Skeletal muscle tissue (tissue), 4 donors: ENCODE measurements around the gene PI16. TPM values are rescaled to one million over a fixed set of nuclear protein-coding genes. Genes with fewer than 3 reads are reported as not detected.
A peak's percentile ranks its signal among the peaks of the same experiment; 100 is the strongest.

Experiments used
- H3K27ac ChIP-seq: one replicate; pipeline ENCODE4 v1.7.0; 2013; ENCODE audit warnings: mild to moderate bottlenecking, low read depth, low read length, inconsistent platforms
- H3K27me3 ChIP-seq, 3 donors: one replicate each; pipeline ENCODE4 v1.7.0; 2013; ENCODE audit warnings: low read length in 3 of 3; ENCODE audit not compliant: control insufficient read depth in 3 of 3, insufficient read depth in 3 of 3
- H3K36me3 ChIP-seq, 3 donors: one replicate each; pipeline ENCODE4 v1.7.0; 2013; ENCODE audit warnings: low read length in 3 of 3; ENCODE audit not compliant: control insufficient read depth in 3 of 3, insufficient read depth in 3 of 3
- H3K4me1 ChIP-seq, 3 donors: one replicate each; pipeline ENCODE4 v1.7.0; 2013; ENCODE audit warnings: low read length in 3 of 3, mild to moderate bottlenecking in 3 of 3; ENCODE audit not compliant: control insufficient read depth in 3 of 3, insufficient read depth in 3 of 3
- H3K4me3 ChIP-seq, 3 donors: one replicate each; pipeline ENCODE4 v1.7.0; 2013; ENCODE audit warnings: low read length in 3 of 3
- H3K9ac ChIP-seq, 3 donors: one replicate each; pipeline ENCODE4 v1.7.0; 2013; ENCODE audit warnings: low read length in 3 of 3, mild to moderate bottlenecking in 3 of 3, moderate library complexity in 2 of 3, low read depth in 1 of 3
- H3K9me3 ChIP-seq, 3 donors: one replicate each; pipeline ENCODE4 v1.7.0; 2013; ENCODE audit warnings: low read length in 3 of 3; ENCODE audit not compliant: control insufficient read depth in 3 of 3
- total RNA-seq: library from RNA; depleted of rRNA; stranded (reverse); fragments of >200 nt; gene quantifications from one replicate; pipeline ENCODE4 v1.2.3, GENCODE V29; 2014
- donor health status: Osteomylitis.

The PI16 gene
- total RNA-seq, 1 donor from 2014 or later: 19.8 TPM

- no peak overlapping the region for H3K27ac ChIP-seq
- peaks cover 5 to 16% (median 9%) of the 10 kb centered on the region in 3 donors for H3K4me1 ChIP-seq
- no peaks in the 10 kb centered on the region for H3K9me3 ChIP-seq
Observed at GRCh38 chr6:36962874-36963273, 8.3 kb downstream of the PI16 start.

GRCh38 chr6:36963451-36964290 is 9.1 kb downstream of the PI16 start:
- Histone ChIP-seq H3K36me3 (peaks cover 9 to 17% (median 12%) of the 10 kb centered on the region in 3 donors), H3K4me1 (peaks cover 7 to 21% (median 9%) of the 10 kb centered on the region in 3 donors), H3K27ac (no peak overlapping the region), H3K9ac (no peak overlapping the region), H3K4me3 (no peak overlapping the region), H3K9me3 (no peaks in the 10 kb centered on the region), H3K27me3 (no peaks in the 10 kb centered on the region)

More at GRCh38 chr6:36962874-36963273, 8.3 kb downstream of the PI16 start:
- Histone ChIP-seq H3K9ac (no peak overlapping the region), H3K36me3 (peaks cover 2 to 9% (median 4%) of the 10 kb centered on the region in 3 donors), H3K4me3 (no peak overlapping the region), H3K27me3 (no peaks in the 10 kb centered on the region)

GRCh38 chr6:36964349-36964748 is 9.8 kb downstream of the PI16 start:
- no peaks in the 10 kb centered on the region for H3K27me3 ChIP-seq
- no peak overlapping the region for H3K9ac ChIP-seq
- H3K9me3 ChIP-seq: no peaks in the 10 kb centered on the region
- H3K4me1 ChIP-seq: peaks cover 7 to 24% (median 9%) of the 10 kb centered on the region in 3 donors
- no peak overlapping the region for H3K27ac ChIP-seq
- H3K36me3 ChIP-seq: peaks cover 16 to 23% (median 19%) of the 10 kb centered on the region in 3 donors
- H3K4me3 ChIP-seq: no peak overlapping the region

- no peak overlapping the region for H3K27ac ChIP-seq
Observed at GRCh38 chr6:36964908-36965307, 10.4 kb downstream of the PI16 start.

GRCh38 chr6:36967301-36967700 is 12.8 kb downstream of the PI16 start:
- H3K9me3 ChIP-seq: no peaks in the 10 kb centered on the region
- H3K36me3 ChIP-seq: peaks cover 45 to 53% (median 46%) of the 10 kb centered on the region in 3 donors
- no peak overlapping the region for H3K4me3 ChIP-seq
- H3K4me1 ChIP-seq: peaks cover 7 to 30% (median 9%) of the 10 kb centered on the region in 3 donors
- H3K27ac ChIP-seq: no peak overlapping the region
- H3K9ac ChIP-seq: peak overlapping the region in 2 of 3 donors; percentile 57 to 66
- H3K27me3 ChIP-seq: no peaks in the 10 kb centered on the region

More at GRCh38 chr6:36964908-36965307, 10.4 kb downstream of the PI16 start:
- Histone ChIP-seq H3K4me1 (peaks cover 7 to 28% (median 9%) of the 10 kb centered on the region in 3 donors), H3K36me3 (peaks cover 22 to 29% (median 25%) of the 10 kb centered on the region in 3 donors), H3K27me3 (no peaks in the 10 kb centered on the region), H3K9me3 (no peaks in the 10 kb centered on the region), H3K9ac (no peak overlapping the region), H3K4me3 (no peak overlapping the region)

- no peak overlapping the region for H3K27ac ChIP-seq
- H3K9ac ChIP-seq: peak overlapping the region in 2 of 3 donors; percentile 12 to 57
- H3K36me3 ChIP-seq: peaks cover 50 to 57% (median 51%) of the 10 kb centered on the region in 3 donors
- no peaks in the 10 kb centered on the region for H3K9me3 ChIP-seq
- no peaks in the 10 kb centered on the region for H3K27me3 ChIP-seq
- peaks cover 7 to 30% (median 9%) of the 10 kb centered on the region in 3 donors for H3K4me1 ChIP-seq
- no peak overlapping the region for H3K4me3 ChIP-seq
Observed at GRCh38 chr6:36967757-36968156, 13.2 kb downstream of the PI16 start.

- Histone ChIP-seq H3K9ac (peak overlapping the region in 1 of 3 donors; percentile 25), H3K9me3 (no peaks in the 10 kb centered on the region), H3K4me1 (peaks cover 7 to 29% (median 7%) of the 10 kb centered on the region in 3 donors), H3K27ac (no peak overlapping the region), H3K4me3 (no peak overlapping the region), H3K36me3 (peaks cover 56 to 63% (median 58%) of the 10 kb centered on the region in 3 donors), H3K27me3 (no peaks in the 10 kb centered on the region)
Observed at GRCh38 chr6:36968266-36968977, 13.9 kb downstream of the PI16 start.

GRCh38 chr6:36969240-36969691 is 14.7 kb downstream of the PI16 start:
- peaks cover 4 to 26% (median 9%) of the 10 kb centered on the region in 3 donors for H3K4me1 ChIP-seq
- H3K27me3 ChIP-seq: no peaks in the 10 kb centered on the region
- H3K4me3 ChIP-seq: no peak overlapping the region
- no peak overlapping the region for H3K27ac ChIP-seq
- H3K9ac ChIP-seq: no peak overlapping the region
- no peaks in the 10 kb centered on the region for H3K9me3 ChIP-seq
- H3K36me3 ChIP-seq: peaks cover 64 to 72% (median 64%) of the 10 kb centered on the region in 3 donors

- H3K27ac ChIP-seq: no peak overlapping the region
- H3K9ac ChIP-seq: no peak overlapping the region
- no peaks in the 10 kb centered on the region for H3K9me3 ChIP-seq
- H3K36me3 ChIP-seq: peaks cover 74 to 81% (median 74%) of the 10 kb centered on the region in 3 donors
- H3K4me1 ChIP-seq: peaks cover 4 to 26% (median 9%) of the 10 kb centered on the region in 3 donors
- no peak overlapping the region for H3K4me3 ChIP-seq
- no peaks in the 10 kb centered on the region for H3K27me3 ChIP-seq
Observed at GRCh38 chr6:36969988-36970891, 15.7 kb downstream of the PI16 start.
